Hepatocyte (in vitro differentiated cells): ENCODE data around the gene MEGF11.

ENCODE experiments used
- CTCF ChIP-seq: fragments of 200-600 bp; sonication (generic); IDR thresholded peaks from 2 replicates; pipeline ENCODE4 v1.5.1; 2016; ENCODE audit warnings: antibody characterized with exemption, mild to moderate bottlenecking; ENCODE audit not compliant: poor library complexity
- EZH2phosphoT487 ChIP-seq: fragments of 200-600 bp; sonication (generic); IDR thresholded peaks from one replicate; pipeline ENCODE4 v1.6.1; 2018; ENCODE audit warnings: antibody characterized with exemption, mild to moderate bottlenecking, low read depth, moderate library complexity; ENCODE audit not compliant: unreplicated experiment, severe bottlenecking

GRCh38 chr15:65920121-65920520 lies 333.4 kb downstream of the MEGF11 start:
- TF ChIP-seq CTCF = no peak
- no peak for TF ChIP-seq EZH2phosphoT487
